K562 treated with DMSO at 1 percent for 48 hours (cell line): ENCODE measurements around the gene CBR4. TPM values are rescaled to one million over a fixed set of nuclear protein-coding genes. Genes with fewer than 3 reads are reported as not detected.

ENCODE experiments used
- total RNA-seq: library from RNA; unstranded; fragments of 300-600 nt; gene quantifications from 2 replicates; pipeline ENCODE4 v1.2.3, GENCODE V29; 2022; ENCODE audit warnings: low replicate concordance; ENCODE audit errors: extremely low read depth

Gene CBR4
- not detected in 2 replicates for total RNA-seq

DNA sequence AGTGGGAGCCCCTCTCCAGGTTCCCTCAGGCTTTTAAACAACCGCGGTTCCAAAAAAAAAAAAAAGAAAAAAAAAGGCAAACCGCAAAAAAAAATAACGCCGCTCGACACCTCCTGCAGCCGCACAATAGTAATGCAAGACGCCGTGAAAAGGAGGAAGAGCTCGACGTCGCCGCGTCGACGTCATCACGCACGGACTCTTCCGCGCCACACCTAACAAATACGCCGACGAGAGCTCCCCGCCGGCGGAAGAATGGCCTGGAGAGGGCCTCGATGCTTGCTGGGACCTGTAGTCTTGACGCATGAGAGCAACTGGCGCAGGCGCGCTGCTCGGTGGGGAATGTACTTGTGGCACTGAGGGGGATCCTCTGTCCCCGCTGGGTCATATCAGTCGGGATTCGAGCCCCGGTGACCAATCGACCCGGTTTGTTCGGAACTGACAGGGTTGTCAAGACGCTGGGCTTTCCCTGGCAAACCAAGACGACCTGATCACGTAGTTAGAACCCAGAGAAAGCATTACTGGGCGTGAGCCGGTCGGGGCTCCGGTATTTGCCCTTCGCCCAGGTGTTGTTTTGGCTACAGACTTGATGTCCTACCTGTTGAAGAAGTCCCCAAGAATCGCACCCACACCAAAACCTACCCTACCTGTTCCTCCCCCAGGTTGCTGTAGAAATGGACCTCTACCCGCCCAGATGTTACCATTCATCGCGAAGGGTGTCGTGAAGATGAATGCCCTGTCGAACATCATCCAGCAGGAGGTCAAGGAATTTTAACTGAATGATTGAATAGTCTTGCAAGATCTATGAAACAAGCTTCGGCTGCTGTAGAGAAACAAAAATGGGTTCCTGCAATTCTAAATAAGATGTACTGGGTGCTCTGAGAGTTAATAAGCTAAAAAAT, at the start of gene CBR4:
CBR4 (minus strand) TSS at position 131 of the 899 bp plus-strand sequence. CDS start 166 bp downstream, outside the sequence.

